ENCODE results near the gene SLC9A3. TPM values are rescaled to one million over a fixed set of nuclear protein-coding genes. Genes with fewer than 3 reads are reported as not detected.
A peak's percentile ranks its signal among the peaks of the same experiment; 100 is the strongest.

Gene SLC9A3
- total and polyA plus RNA-seq, 2 of the 13 experiments (the other 11 are each of a cell fraction or from before 2014, with no cell fraction given) = 1.5 to 1.8 TPM

- no peaks in the 10 kb centered on the region for H4K20me1 ChIP-seq (ENCODE audit: insufficient read depth, low read length)
- in situ Hi-C loops (cut with HindIII; ENCODE audit: extremely low pct_ligation_motif_present, low pct_unique_long_range_greater_than_20kb) = no loop called here
- TF ChIP-seq ZFP1 (CRISPR knock-in tag; IDR thresholded peaks at IDR 0.05) = no peak
- TF ChIP-seq CEBPB (IDR thresholded peaks at IDR 0.05; ENCODE audit: borderline replicate concordance, low read depth, low read length) = peak; percentile 57; the same call in 1 of the 2 replicates
- no peak for TF ChIP-seq SETDB1 (CRISPR knock-in tag; IDR thresholded peaks at IDR 0.05; ENCODE audit: borderline replicate concordance)
- no peak for TF ChIP-seq ZBTB40 (IDR thresholded peaks at IDR 0.05)
- TF ChIP-seq ZBTB40 (CRISPR knock-in tag; IDR thresholded peaks at IDR 0.05) = peak; percentile 96
- 0 out of 2 replicates have a peak, but pooled peaks have one; percentile 23 for TF ChIP-seq CEBPG (CRISPR knock-in tag; IDR thresholded peaks at IDR 0.05)
- TF ChIP-seq ZNF33B (CRISPR knock-in tag; IDR thresholded peaks at IDR 0.05) = no peak
- peak; percentile 59; the same call in 1 of the 2 replicates for TF ChIP-seq ZNF629 (CRISPR knock-in tag; conservative IDR thresholded peaks at IDR 0.05)
- H3K4me2 ChIP-seq (ENCODE audit: low read depth, low read length) = 0 out of 2 replicates have a peak overlapping the region, but pooled peaks have one; percentile 23
- DNase-seq (ENCODE audit: low spot score) (no peak), FAIRE-seq (no peak), ATAC-seq (no peak)
- no peak overlapping the region for H3K27ac ChIP-seq (ENCODE audit: extremely low read length, insufficient read depth, low read length)
- ChIA-PET POLR2A (no interaction called here), CTCF (ENCODE audit: low intra/inter-chr PET ratio, low total read pairs) (no interaction called here)
- H3K4me1 ChIP-seq (ENCODE audit: insufficient read depth, low read length) = peaks cover 11% of the 10 kb centered on the region
- no peaks in the 10 kb centered on the region for H3K79me2 ChIP-seq (ENCODE audit: insufficient read depth, low read length)
- no peak overlapping the region for H3K4me3 ChIP-seq (replicated peaks in 1 of 3; ENCODE audit: insufficient read depth in 1 of 3, low read depth in 2 of 3, low read length in 3 of 3)
- WGBS (ENCODE audit: low lambda C conversion rate) = 3% methylated on average over 13 of the region's 14 CpGs
- intact Hi-C loops (cut with micrococcal nuclease; ENCODE audit: unreplicated experiment) = no loop called here
- no TSS peak for BruUV-seq (replicated peaks)
- peaks cover 17 to 49% of the 10 kb centered on the region in 2 experiments; a peak in 4 of 5 replicates for H3K27me3 ChIP-seq (ENCODE audit: control insufficient read depth in 1 of 2, insufficient read depth in 2 of 2, low read length in 2 of 2)
- no peaks in the 10 kb centered on the region for H3K9me3 ChIP-seq (ENCODE audit: low read length)
- H3K36me3 ChIP-seq (replicated peaks in 1 of 2; ENCODE audit: control insufficient read depth in 1 of 2, insufficient read depth in 2 of 2, low read length in 2 of 2) = no peaks in the 10 kb centered on the region
- H3K9ac ChIP-seq (ENCODE audit: insufficient read depth, low read depth, low read length) = no peak overlapping the region
- no peak overlapping the region for H2AFZ ChIP-seq (ENCODE audit: low read length)
Observed at GRCh38 chr5:546376-546908, 22.2 kb upstream of the SLC9A3 start.

All from HepG2 (cell line).